A204.1 (cell line): ENCODE results near the gene ZSWIM3.

Experiments used
- FAIRE-seq: peaks from 2 replicates; lab custom pipeline; 2012; peaks lifted over from hg19 to GRCh38; lab: Jason Lieb, UNC

ZSWIM3 gene

DNA sequence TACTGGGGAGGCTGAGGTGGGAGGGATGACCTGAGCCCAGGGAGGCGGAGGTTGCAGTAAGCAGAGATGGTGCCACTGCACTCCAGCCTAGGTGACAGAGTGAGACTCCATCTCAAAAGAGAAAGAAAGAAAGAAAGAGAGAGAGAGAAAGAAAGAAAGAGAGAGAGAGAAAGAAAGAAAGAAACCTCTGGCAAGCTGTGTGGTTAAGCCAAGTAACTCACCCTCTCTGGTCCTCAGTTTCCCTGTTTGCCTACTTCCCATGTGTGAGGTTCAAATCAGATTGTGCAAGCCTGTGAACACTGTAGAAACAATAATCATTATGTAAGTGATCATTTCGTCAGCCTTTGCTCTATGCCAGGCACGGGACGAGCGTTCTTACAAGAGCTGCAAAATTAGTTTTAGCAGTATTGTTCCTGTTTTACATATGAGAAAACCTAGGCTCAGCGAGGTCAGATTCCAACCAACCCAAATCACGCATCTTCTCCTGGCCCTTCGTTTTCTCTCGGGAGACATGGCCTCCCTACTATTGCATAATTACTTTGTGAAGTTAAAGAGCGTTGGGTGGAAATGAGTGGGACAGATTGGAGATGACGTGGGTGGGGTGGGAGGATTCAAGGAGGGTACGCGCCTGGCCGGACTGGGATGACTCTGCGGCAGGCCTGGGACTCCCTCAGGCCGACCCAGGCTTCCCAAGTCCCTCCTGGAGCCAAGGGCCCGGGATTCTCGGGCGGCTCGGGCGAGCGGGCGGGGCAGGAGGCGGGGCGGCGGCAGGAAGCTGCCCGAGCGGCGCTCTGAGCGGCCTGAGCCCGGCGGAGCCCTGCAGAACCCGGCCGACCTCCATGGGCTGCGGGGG is 24.2 kb upstream of the ZSWIM3 start, which contains the start of gene SNX21:
TSS of gene SNX21 (plus strand) at position 770 of the 853 bp plus-strand sequence. CDS start 121 bp downstream, outside the sequence.
- FAIRE-seq, result no peak

DNA sequence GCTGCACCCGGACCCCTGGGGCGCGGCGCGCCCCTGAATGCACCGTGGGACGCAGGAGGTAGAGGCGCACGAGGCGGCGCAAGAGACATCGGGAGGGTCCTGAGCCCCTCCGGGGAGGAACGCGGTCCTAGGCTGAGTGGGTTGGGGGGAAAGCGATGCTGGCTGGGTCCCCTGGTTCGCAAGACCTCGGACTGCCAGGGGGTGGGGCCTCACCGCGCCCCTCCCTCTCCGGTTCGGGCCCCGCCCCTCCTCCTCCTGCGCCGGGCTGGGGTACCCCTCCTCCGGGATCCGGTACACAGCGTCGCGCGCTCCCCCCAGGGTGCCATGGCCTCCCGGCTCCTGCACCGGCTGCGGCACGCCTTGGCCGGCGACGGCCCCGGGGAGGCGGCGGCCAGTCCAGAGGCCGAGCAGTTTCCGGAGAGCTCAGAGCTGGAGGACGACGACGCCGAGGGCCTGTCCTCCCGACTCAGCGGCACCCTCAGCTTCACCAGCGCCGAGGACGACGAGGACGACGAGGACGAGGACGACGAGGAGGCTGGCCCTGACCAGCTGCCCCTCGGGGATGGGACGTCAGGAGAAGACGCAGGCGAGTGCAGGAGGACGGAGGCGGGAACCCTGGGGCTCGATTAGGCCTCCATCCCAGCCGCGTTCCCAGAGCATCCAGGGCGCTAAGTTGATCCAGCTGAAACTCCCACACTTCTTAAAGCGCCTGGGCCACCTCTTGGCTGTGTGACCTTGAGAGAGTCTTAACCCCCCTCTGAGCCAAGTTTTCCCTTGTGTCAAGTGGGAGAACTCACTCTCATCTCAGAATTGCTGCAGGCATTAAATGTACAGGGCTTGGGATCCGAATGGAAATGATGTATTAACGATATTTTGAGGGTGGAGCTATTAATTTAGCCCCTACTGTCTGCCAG is 23.3 kb upstream of the ZSWIM3 start:
- no peak for FAIRE-seq

DNA sequence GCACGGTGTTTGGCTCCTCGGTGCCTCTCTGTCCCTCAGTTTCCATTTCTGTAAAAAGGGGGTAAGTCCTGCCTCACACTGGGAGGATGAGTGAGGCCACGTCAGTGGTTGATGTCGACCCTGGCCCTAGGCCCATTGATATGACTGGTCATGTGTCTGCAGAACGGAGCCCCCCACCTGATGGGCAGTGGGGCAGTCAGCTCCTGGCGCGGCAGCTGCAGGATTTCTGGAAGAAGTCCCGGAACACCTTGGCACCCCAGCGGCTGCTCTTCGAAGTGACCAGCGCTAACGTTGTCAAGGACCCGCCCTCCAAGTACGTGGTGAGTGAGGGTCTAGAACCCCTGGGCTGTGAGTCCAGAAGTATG is 22.6 kb upstream of the ZSWIM3 start:
- no peak for FAIRE-seq

DNA sequence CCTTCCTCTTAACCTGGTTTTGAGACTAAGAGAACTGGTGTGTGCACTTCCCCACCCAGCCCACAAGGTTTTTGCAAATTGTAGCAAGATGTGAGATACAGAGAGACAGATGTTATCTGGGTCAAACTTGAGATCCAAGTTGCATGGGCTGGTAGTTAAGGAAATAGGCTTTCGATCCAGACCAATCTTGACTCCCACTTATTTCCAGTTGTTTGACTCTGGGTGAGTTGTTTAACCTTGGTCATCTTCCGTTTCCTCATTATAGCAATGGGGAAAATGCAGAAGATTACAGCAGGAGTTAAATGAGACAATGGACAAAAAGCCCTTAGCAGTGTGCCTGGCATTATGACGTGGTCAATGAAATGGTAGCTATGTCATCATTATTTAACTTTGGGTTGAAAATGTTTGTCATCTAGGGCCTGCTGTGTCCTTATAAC is 22.1 kb upstream of the ZSWIM3 start:
- FAIRE-seq, result no peak

DNA sequence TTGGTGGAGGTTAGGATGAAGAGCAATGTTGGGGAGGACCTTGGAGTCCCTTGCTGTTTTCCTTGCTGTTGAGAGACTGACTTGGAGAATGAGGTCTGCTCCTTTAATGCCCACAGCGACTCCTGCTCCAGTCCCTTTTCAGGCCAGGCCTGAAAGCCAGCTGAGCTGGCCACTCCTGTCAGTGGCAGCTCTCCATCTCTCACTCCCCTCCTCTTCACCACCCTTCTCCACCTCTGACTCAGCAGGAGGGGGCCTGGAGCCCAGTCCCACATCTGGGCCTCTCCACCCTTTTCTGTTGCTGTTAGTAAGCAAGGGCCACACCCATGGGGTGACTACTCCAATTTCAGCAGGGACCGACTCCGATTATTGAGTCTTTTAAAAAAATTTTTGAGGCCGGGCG is 21.6 kb upstream of the ZSWIM3 start:
- no peak for FAIRE-seq

DNA sequence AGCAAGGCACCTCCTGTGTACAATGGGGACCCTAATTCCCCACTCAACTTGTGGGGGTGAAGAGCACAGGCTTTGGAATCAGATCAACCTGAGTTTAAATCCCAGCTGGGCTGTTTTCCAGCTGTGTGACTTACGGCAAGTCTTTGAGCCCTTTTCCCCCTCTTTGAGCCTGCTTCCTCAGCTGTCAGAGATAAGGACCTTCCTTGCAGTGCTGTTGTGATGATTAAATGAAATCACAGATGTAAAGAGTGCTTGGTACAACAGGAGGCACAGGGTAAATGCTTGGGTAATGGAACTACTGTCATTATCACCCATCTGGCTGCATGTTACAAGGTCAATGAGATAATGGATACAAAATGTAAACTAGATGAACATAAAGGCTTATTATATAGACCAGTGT is 20.6 kb upstream of the ZSWIM3 start:
- FAIRE-seq, result no peak

DNA sequence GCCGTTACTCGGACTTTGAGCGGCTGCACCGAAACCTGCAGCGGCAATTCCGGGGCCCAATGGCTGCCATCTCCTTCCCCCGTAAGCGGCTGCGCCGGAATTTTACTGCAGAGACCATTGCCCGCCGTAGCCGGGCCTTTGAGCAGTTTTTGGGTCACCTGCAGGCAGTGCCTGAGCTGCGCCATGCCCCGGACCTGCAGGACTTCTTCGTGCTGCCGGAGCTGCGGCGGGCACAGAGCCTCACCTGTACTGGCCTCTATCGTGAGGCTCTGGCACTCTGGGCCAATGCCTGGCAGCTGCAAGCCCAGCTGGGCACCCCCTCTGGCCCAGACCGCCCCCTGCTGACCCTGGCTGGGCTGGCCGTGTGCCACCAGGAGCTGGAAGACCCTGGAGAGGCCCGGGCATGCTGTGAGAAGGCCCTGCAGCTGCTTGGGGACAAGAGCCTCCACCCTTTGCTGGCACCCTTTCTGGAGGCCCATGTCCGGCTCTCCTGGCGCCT is 16.7 kb upstream of the ZSWIM3 start:
- FAIRE-seq, result no peak

DNA sequence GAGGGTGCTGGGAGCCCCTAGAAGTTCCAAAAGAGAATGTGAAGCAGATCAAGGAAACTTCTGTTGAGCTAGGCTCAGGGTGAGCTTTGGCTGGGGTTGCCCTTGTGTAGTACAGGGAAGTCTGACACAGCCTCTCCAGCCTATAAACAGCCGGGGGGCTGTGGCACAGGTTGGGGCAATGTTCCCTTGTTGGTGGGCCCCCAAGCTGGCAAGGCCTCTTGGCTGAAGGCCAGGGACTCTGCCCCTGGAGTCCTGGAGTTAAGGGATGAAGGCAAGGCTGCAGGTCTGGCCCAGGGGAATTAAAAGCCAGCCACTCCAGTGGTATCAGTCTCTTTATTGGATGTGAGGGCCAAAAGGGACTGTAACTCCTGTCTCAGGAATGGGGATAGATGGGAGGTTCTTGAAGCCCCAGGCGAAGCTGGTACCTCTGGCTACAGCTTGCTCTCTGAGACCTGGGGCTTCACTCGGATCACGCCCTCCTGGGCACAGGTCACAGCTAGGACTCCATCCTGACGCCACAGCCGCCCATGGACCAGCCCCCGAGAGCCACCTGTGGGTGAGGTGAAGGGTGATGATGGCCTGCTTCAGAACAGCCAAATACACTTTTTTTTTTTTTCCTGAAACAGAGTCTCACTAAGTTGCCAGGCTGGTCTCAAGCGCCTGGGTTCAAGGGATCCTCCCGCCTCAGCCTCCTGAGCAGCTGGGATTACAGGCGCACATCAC is 15.8 kb upstream of the ZSWIM3 start:
- FAIRE-seq, result no peak

DNA sequence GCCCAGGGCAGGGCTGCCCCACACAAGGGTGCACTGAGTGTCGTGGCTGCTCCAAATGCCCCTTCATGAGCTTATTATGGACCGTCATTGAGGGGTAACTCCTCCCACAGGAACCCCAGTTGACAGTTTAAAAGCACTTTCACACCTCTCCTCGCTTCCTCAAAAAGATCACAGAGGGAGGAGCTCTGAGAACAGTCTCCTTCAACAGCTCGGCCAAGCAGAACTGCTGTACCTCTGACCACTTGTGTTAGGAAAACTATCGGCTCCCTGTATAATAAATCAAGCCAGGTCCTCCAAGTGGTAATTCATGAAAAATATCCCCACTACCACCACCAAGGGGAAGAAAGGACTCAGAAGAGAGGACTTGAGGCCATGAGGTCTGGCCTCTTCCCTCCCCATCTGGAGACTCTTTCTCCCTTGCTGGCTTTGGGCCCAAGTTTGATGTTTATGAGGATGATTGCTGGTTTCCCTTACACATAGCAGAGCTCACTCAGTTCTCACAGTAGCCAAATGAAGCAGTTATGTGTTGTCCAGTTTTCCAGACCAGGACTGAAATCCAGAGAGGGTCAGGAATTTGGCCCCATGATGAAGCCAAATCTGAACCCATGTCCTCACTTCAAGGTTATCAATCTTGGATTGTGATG is 15.1 kb upstream of the ZSWIM3 start:
- FAIRE-seq, result no peak

DNA sequence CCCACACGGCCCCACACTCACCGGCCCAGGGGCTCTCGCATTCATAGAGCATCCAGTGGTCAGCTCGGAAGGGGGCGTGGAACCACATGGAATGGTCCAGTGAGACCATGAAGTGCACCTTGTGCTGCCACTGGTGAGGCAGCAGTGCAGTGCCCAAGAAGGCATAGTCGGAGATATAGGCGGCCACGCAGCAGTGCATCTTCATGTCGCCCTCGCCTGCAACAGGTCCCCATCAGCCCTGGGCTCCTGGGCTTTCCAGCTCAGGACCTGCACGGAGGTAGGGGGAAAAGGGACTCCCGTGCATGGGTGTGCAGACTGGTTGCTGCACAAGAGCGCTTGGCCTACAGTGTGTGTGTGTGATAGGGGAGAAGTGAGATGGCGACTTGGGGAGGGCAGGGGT is 13.9 kb upstream of the ZSWIM3 start:
- FAIRE-seq, result no peak

DNA sequence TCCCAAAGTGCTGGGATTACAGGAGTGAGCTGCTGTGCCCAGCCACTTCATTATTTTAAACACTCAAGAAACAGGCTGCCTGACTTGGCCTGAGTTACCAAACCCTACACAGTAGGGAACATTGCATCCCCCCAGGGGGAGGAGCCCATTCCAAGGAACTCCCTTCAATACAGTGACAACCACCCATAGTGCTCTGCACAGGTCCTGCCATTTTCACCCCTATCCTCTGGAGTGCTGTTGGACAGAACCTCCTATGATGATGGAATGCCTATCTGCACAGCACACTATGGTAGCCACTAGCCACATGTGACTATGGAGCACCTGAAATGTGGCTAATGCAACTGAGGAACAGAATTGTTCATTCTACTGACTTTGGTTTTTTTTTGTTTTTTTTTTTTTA is 12.0 kb upstream of the ZSWIM3 start:
- no peak for FAIRE-seq

DNA sequence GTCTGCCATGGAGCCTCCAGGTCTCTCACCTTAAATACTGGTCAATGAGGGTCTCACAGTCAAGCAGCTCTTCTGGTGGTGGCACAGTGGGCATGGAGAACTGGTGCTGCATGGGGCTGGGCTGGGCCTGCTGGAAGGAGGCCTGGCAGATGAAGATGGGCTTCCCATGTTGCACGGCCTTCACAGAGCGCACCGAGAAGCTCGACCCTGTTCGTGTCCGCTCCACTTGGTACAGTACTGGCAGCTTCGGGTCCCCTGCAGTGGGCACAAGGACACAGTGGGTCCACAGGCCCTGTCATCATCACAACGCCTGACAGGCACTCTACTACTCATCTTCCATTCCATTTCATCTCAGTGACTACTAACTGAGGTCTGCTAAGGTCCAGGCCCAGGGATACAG is 9.0 kb upstream of the ZSWIM3 start:
- no peak for FAIRE-seq

DNA sequence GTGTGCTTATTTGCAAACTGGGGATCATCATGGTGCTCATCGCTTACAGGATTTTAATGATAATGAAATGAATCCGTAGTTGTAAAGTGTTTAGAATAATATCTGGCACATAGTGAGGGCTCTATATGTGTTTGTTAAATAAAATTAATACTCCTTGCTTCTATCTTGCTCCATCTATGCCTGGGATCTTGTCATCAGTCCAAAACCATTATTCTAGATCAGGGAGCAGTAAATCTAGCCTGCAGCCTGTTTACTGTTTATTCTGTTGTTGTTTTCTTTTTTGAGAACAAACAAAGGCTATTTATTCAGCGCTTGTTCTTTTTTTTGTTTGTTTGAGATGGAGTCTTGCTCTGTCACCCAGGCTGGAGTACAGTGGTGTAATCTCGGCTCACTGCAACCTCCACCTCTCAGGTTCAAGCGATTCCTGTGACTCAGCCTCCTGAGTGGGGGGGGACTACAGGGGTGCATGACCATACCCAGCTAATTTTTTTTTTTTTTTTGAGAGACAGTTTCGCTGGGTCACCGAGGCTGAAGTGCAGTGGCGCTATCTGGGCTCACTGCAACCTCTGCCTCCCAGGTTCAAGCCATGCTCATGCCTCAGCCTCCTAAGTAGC is 8.3 kb upstream of the ZSWIM3 start:
- no peak for FAIRE-seq

DNA sequence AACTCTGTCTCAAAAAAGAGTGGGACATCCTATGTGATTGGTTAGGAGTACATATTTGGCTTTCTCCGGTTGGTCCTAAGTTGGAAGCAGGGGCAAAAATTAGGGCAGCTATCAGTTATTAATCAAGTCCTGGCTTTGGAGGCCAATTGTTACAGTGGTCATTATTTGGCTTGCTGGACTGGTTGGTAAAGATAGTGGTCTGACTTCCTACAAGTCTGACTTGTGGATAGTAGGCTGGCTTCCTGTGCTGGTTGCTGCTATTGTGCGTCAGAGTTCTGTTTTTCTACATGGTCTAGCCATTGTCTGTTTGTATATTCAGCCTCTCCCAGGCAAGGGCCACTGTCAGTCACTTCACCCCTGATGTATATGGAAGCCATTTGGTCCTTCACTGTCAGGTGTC is 7.2 kb upstream of the ZSWIM3 start:
- no peak for FAIRE-seq

DNA sequence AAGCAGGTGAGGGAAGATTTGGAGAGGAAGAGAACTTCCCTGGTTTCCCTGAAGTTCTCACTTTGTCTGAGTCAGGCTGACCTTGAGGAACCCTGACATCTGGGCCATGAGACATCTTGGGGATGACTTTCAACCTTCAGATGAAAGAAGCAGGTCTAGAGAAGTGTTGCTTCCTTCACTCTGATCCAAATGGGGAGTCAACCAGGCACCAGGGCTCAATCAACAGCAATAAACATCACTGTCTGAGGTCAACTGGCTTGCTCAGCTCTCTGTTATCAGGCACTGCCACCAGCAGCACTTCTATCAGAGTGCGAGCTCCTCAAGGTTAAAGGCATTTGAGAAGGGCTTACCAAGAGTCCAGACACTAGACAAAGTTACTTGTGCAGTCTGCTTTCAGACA is 6.5 kb upstream of the ZSWIM3 start:
- FAIRE-seq, result no peak

DNA sequence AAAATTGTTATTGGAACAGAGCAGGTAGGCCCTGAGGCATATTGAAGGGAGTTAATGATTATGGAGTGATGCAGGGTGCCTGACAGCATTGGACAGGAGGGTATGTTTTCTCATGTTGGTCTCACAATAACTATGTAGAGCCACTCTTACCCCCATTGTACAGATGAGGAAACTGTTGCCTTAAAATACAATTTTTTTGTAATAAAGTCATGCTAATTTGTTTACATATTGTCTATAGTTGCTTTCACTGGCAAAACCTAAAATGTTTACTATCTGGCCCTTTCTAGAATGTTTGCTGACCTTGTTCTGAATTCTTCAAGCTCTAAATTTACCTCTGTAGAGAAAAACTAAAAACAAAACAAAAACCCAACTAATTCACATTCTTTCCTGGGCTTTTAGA is 5.9 kb upstream of the ZSWIM3 start:
- no peak for FAIRE-seq

DNA sequence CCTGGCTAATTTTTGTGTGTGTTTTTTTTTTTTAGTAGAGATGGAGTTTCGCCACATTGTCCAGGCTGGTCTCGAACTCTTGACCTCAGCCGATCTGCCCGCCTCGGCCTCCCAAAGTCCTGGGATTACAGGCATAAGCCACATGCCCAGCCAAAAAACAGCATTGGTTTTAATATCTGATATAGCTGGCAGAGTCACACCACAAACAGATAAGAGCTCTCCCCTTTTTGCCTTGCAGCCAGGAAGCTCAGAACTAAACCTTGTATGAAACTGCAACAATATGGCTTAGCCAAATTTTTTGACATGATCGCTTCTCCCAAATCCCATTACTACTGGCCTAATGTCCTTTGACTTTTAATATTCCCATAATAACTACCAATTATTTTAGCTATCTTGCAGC is 5.1 kb upstream of the ZSWIM3 start:
- FAIRE-seq, result no peak

DNA sequence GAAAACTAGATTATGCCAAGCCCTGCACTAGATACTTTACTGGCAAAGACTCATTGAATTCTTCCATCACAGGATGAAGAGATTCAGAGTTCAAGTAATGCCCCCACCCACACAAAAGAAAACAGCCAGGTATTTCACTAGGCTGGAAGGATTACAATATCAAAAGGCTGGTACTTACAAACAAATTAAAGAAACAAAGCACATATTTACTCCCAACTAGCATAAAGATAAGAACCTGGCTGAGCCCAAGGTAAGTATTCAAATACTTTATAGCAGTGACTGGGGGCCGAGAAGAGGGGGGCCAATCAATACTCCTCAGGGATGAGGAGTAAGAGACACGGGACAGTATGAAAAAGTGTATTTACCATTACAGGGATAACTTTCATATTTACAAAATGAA is 3.9 kb upstream of the ZSWIM3 start:
- FAIRE-seq, result no peak

DNA sequence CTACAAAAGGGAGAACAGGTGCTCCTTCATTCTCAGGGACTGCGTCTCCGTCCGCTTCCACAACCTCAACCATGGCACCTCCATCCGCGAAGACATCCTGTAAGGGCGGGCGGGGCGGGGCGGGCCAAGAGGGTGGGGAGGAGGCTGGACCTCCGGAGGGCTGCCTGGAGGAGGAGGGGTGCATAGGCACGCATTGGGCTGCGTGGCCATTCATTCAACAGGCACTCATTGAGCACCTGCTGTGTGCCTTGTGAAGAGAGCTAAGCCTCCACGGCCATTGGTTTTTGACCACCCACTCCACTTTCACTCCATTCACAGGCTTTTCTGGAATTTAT is 435 bp downstream of the ZSWIM3 start:
- FAIRE-seq, result no peak

DNA sequence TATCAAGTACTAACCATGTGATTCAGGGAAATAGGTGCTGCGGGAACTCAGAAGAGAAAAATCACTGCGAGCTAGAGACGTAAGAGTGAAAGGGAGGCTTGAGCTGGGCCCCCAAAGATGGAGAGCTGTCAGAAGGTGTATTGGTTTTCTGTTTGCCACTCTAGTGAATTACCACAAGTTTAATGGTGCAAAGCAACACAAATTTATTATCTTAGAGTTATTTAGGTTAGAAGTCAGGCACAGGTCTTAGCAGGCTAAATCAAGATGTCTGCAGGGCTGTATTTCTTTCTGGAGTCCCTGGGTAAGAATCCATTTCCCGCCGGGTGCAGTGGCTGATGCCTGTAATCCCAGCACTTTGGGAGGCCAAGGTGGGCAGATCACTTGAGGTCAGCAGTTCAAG is 2.5 kb downstream of the ZSWIM3 start:
- FAIRE-seq, result no peak

DNA sequence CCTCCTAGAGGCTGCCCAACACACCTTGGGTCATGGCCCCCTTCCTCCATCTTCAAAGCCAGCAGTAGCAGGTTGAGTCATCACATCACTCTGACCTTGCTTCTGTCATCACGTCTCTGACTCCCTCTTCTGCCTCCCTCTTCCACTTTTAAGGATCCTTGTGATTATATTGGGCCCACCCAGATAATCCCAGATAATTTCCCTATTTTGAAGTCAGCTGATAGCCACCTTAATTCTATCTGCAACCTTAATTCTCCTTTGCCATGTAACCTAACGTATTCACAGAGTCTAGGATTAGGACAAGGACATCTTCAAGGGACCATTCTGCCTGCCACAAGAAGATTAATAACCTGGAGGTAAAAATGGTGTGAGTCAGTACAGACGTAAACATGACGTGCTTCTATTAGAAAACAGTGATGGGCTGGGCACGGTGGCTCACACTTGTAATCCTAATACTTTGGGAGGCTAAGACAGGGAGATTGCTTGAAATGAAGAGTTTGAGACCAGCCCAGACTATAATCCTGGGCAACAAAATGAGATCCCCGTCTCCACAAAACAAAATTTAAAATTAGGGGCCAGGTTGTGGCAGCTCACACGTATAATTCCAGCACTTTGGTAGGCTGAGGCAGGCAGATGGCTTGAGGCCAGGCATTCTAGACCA is 3.3 kb downstream of the ZSWIM3 start:
- no peak for FAIRE-seq
